GM12892 (cell line): Measurements from ENCODE around the gene CORO1C.

Experiments
- POLR2A ChIP-seq: IDR thresholded peaks from 2 replicates; pipeline ENCODE4 v1.6.1; 2011; ENCODE audit warnings: low read depth, low read length, control low read depth
- POLR2AphosphoS5 ChIP-seq: IDR thresholded peaks from 2 replicates; pipeline ENCODE4 v1.6.1; 2011; ENCODE audit warnings: low read depth, low read length, control low read depth

DNA sequence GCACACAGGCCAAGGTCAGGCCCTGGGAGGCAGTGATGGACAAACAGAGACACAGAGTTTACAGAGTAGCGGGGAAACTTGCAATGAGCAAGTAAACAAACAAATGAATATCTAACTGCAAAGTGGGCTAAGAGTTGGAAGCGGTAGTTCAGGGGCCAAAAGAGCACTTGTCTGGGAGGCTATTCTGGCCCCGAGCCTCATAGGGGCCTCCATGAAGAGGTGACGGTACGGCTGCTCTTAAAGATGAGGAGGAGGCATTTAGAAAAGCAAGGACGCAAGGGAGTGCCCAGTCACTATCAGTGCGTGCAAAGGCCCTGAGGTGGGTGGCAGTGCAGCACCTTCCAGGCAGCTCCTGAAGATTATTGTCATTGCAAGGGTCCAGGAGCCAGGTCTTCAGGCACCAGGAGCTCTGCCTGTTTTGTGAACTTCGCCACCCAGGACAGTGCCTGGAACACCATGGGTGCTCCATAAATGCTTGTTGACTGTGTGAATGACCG lies 129.1 kb downstream of the CORO1C start:
- no peak for TF ChIP-seq POLR2AphosphoS5
- no peak for TF ChIP-seq POLR2A
